HepG2 (cell line): Measurements from ENCODE around the gene DCTN2. TPM values are rescaled to one million over a fixed set of nuclear protein-coding genes. Genes with fewer than 3 reads are reported as not detected.

Experiments used
- AHR ChIP-seq: IDR thresholded peaks from 2 replicates; pipeline ENCODE4 v1.6.1; 2018; ENCODE audit warnings: missing genetic modification reagents, missing compliant biosample characterization
- ARHGAP35 ChIP-seq: sonication (generic); formaldehyde crosslinking; IDR thresholded peaks from 2 replicates; pipeline ENCODE4 v1.9.0; 2022; ENCODE audit warnings: mild to moderate bottlenecking, inconsistent platforms, moderate library complexity, missing genetic modification reagents, borderline replicate concordance
- ATAD3A ChIP-seq: sonication (generic); formaldehyde crosslinking; IDR thresholded peaks from 2 replicates; pipeline ENCODE4 v1.4.0; 2020; ENCODE audit warnings: missing genetic modification reagents
- ATF7 ChIP-seq, 2 experiments: fragments of 450-650 bp in 1 of 2; sonication (generic) in 1 of 2; formaldehyde crosslinking in 1 of 2; IDR thresholded peaks; 2 replicates each; pipeline versions ENCODE4 v1.4.0 to v1.6.1; 2016 to 2020; ENCODE audit warnings: antibody characterized with exemption in 1 of 2, mild to moderate bottlenecking in 1 of 2, missing genetic modification reagents in 1 of 2
- E2F1 ChIP-seq: sonication (generic); formaldehyde crosslinking; IDR thresholded peaks from 2 replicates; pipeline ENCODE4 v1.5.0; 2020; ENCODE audit warnings: missing genetic modification reagents
- FOSL1 ChIP-seq: sonication (generic); formaldehyde crosslinking; IDR thresholded peaks from 2 replicates; pipeline ENCODE4 v1.9.0; 2021; ENCODE audit warnings: missing genetic modification reagents, borderline replicate concordance
- HNRNPL ChIP-seq: fragments of 200-400 bp; formaldehyde crosslinking; IDR thresholded peaks from 2 replicates; pipeline ENCODE4 v1.6.1; 2017; ENCODE audit warnings: mild to moderate bottlenecking, low read depth, low read length
- HNRNPLL ChIP-seq: fragments of 200-400 bp; formaldehyde crosslinking; IDR thresholded peaks from 2 replicates; pipeline ENCODE4 v1.6.1; 2017; ENCODE audit warnings: mild to moderate bottlenecking, low read depth, low read length; ENCODE audit not compliant: poor library complexity, severe bottlenecking
- KLF11 ChIP-seq: IDR thresholded peaks from 2 replicates; pipeline ENCODE4 v1.6.1; 2016; ENCODE audit warnings: missing compliant biosample characterization
- MATR3 ChIP-seq: sonication (generic); formaldehyde crosslinking; IDR thresholded peaks from 2 replicates; pipeline ENCODE4 v1.4.0; 2020; ENCODE audit warnings: missing genetic modification reagents
- PCBP1 ChIP-seq: fragments of 200-400 bp; formaldehyde crosslinking; IDR thresholded peaks from 2 replicates; pipeline ENCODE4 v1.6.1; 2017; ENCODE audit warnings: mild to moderate bottlenecking, low read depth, low read length, borderline replicate concordance
- PRDM10 ChIP-seq: sonication (generic); formaldehyde crosslinking; IDR thresholded peaks from 2 replicates; pipeline ENCODE4 v1.4.0; 2020; ENCODE audit warnings: low read depth, missing genetic modification reagents
- RNF219 ChIP-seq: sonication (generic); formaldehyde crosslinking; IDR thresholded peaks from 2 replicates; pipeline ENCODE4 v1.5.0; 2020; ENCODE audit warnings: mild to moderate bottlenecking, missing genetic modification reagents
- USF2 ChIP-seq, 2 experiments: sonication (generic) in 1 of 2; formaldehyde crosslinking in 1 of 2; IDR thresholded peaks; 2 replicates each; pipeline versions ENCODE4 v1.5.1 to v1.6.1; 2011 to 2020; ENCODE audit warnings: borderline replicate concordance in 1 of 2, low read depth in 1 of 2, low read length in 1 of 2, mild to moderate bottlenecking in 1 of 2, missing genetic modification reagents in 1 of 2, moderate library complexity in 1 of 2
- YEATS2 ChIP-seq: sonication (generic); formaldehyde crosslinking; IDR thresholded peaks from 2 replicates; pipeline ENCODE4 v1.4.0; 2020; ENCODE audit warnings: missing genetic modification reagents, borderline replicate concordance
- ZBTB38 ChIP-seq: sonication (generic); formaldehyde crosslinking; IDR thresholded peaks from 2 replicates; pipeline ENCODE4 v1.5.1; 2020; ENCODE audit warnings: mild to moderate bottlenecking, missing genetic modification reagents
- ZNF205 ChIP-seq: IDR thresholded peaks from 2 replicates; pipeline ENCODE4 v1.6.1; 2018; ENCODE audit warnings: missing biosample characterization, missing genetic modification reagents
- ZNF317 ChIP-seq: sonication (generic); formaldehyde crosslinking; IDR thresholded peaks from 2 replicates; pipeline ENCODE4 v1.5.0; 2020; ENCODE audit warnings: mild to moderate bottlenecking, missing genetic modification reagents
- ZNF432 ChIP-seq: sonication (generic); formaldehyde crosslinking; IDR thresholded peaks from 2 replicates; pipeline ENCODE4 v1.5.0; 2020; ENCODE audit warnings: missing genetic modification reagents, mild to moderate bottlenecking, borderline replicate concordance
- ZNF670 ChIP-seq: sonication (generic); formaldehyde crosslinking; IDR thresholded peaks from 2 replicates; pipeline ENCODE4 v1.8.0; 2022; ENCODE audit warnings: mild to moderate bottlenecking, missing genetic modification reagents, borderline replicate concordance
- polyA plus RNA-seq, 8 experiments: library from polyadenylated mRNA; depleted of rRNA in 3 of 8; stranded (reverse) in 7 of 8; unstranded in 1 of 8; fragments of >200 nt; fragmentation: Illumina TruSeq in 4 of 8; extraction: Trizol in 4 of 8; gene quantifications; 2 replicates each; pipeline versions ENCODE4 v1.2.1 to v1.2.3, GENCODE V29; 2011 to 2016; ENCODE audit warnings: low read depth in 4 of 8, missing spikeins in 1 of 8, mixed read lengths in 1 of 8; ENCODE audit not compliant: insufficient read depth in 1 of 8
- total RNA-seq, 5 experiments: library from RNA; depleted of rRNA; stranded (reverse); fragments of >200 nt; fragmentation: Illumina TruSeq; extraction: Trizol; gene quantifications; 2 replicates each; pipeline ENCODE4 v1.2.3, GENCODE V29; 2016; ENCODE audit warnings: low read depth in 1 of 5

DCTN2 gene
- total and polyA plus RNA-seq, 2 of the 13 experiments (the other 11 are each of a cell fraction or from before 2014, with no cell fraction given), result 72.0 to 77.4 TPM

- TF ChIP-seq USF2 (IDR thresholded peaks at IDR 0.05; ENCODE audit: low read depth, low read length) (no peak), USF2 (CRISPR knock-in tag; IDR thresholded peaks at IDR 0.05; ENCODE audit: borderline replicate concordance) (no peak), ATF7 (IDR thresholded peaks at IDR 0.05) (peak; percentile 21; the same call in 1 of the 2 replicates), ATF7 (CRISPR knock-in tag; IDR thresholded peaks at IDR 0.05) (no peak), HNRNPL (no peak), YEATS2 (CRISPR knock-in tag) (0 out of 2 replicates have a peak, but pooled peaks have one; percentile 15), PRDM10 (CRISPR knock-in tag) (peak; percentile 31; the same call in 1 of the 2 replicates), E2F1 (no peak), FOSL1 (CRISPR knock-in tag) (peak; percentile 87), RNF219 (0 out of 2 replicates have a peak, but pooled peaks have one; percentile 12), PCBP1 (no peak), ATAD3A (CRISPR knock-in tag) (no peak), AHR (CRISPR knock-in tag) (no peak), MATR3 (CRISPR knock-in tag) (no peak), HNRNPLL (no peak), ZNF670 (CRISPR knock-in tag) (no peak), KLF11 (no peak), ZNF205 (CRISPR knock-in tag) (no peak), ZNF317 (CRISPR knock-in tag) (0 out of 2 replicates have a peak, but pooled peaks have one; percentile 9), ZNF432 (CRISPR knock-in tag) (no peak), ZBTB38 (CRISPR knock-in tag) (0 out of 2 replicates have a peak, but pooled peaks have one; percentile 12), ARHGAP35 (peak; percentile 17; the same call in 1 of the 2 replicates)
Measured at GRCh38 chr12:57576613-57577160, 29.7 kb upstream of the DCTN2 start (continued).
